GM18867 (cell line): ENCODE data around the gene PASD1.
"Not testable (repeated sequence)": the region's sequence is repeated elsewhere in the genome, so short reads cannot be mapped to it uniquely, and the experiment has no call there.

Source experiments
- ATAC-seq: cut with Tn5 transposase; IDR thresholded peaks from one replicate; pipeline ENCODE4 v1.9.1; 2021; ENCODE audit warnings: mild to moderate bottlenecking, moderate library complexity; ENCODE audit not compliant: unreplicated experiment

Gene PASD1

DNA sequence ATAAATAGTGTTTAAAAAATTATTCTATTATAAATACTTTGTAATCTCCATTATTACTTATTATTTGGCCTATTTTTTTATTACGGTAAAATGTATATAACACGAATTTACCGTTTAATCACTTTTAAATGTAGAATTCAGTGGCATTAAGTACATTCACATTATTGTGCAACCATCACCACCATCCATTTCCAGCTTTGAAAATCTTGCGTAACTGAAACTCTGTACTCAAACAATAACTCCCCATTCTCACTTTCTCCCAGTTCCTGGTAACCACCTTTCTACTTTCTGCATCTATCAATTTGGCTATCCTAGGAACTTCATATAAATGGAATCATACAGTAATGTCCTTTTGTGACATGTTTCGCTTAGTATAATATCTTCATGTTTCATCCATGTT, 45.7 kb downstream of the PASD1 start:
- no peak for ATAC-seq

GRCh38 chrX:151621422-151621821, 57.9 kb downstream of the PASD1 start:
- no peak for ATAC-seq

DNA sequence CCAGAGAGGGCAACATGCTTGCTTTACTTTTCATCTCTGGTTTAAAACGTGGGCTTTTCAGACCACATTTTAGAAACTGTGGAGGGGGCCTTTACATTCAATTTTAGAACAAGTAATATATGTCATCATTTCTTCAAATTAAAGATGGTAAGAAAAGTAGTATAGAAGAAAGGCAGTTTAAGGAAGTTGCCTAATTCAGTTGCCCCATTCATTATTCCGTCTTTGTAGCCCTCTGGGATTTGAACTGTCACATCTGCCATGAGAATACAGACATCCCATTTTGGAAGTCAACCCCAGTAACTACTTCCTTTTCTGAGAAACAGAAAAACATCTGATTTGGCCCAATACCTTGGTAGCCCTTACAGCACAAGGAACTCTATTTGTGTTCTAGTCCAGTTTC, 61.2 kb downstream of the PASD1 start:
- ATAC-seq = no peak

DNA sequence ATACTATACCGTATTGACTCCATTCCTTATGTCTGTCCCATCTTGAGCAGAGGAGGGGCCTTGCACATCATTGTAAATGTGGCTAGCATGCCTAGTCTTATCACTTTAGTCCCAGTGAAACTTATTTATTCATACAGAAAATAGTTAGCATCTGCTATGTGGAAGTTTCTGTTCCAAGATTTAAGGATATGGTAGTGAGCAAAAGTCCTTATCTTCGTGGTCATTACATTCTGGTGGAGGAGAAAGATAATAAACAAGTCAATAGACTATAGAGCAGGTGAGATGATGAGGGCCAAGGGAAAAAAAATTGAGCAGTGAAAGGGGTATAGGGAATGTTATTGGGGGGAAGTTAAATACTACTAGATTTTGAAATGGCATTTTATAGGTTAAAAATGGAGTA, 68.3 kb downstream of the PASD1 start:
- ATAC-seq = no peak

- no peak for ATAC-seq
Measured at GRCh38 chrX:151633157-151633556, 69.7 kb downstream of the PASD1 start.

GRCh38 chrX:151634937-151635336, 71.5 kb downstream of the PASD1 start:
- no peak for ATAC-seq

DNA sequence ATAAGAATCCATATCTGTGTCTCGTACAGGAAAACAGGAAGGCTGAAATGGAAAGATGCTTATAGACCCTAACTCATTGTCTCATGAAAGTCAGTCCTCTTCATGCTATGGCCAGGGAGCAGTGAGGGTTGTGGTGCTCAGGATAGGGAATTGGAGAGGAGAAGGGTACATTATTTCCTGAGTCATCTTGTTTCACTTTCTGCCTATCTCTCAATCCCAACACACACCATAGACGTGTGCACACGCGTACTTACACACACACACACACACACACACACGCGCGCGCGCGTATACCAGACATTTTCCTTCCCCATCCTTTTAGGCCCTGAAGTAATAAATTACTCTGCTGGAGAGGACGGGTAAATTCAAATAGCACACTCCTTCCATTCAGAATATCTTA, 78.1 kb downstream of the PASD1 start:
- ATAC-seq = no peak

- ATAC-seq = no peak
Measured at GRCh38 chrX:151675121-151675746, 111.8 kb downstream of the PASD1 start.

DNA sequence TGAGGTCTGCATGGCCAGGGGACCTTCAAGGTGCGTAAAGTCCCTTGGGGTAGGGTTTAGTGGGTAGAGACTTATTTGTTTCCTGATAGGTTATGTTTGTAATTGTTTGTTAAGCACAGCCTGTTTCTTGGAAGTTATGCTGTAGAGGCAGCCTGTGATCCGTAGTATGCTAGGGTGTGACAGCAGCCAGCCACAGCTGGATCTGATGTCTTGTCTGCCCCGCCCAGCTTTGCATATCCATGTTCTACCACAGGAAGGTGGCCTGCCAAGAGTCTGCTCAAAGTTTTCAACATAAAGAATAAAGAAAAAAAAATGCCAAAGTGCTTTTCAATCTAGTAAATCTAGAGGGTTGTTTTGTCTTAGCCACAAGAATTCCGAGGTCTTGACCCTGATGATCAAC, 112.7 kb downstream of the PASD1 start:
- no peak for ATAC-seq

GRCh38 chrX:151679798-151680402, 116.4 kb downstream of the PASD1 start:
- ATAC-seq = no peak

- ATAC-seq = peak; percentile 97
Measured at GRCh38 chrX:151680805-151681204, 117.3 kb downstream of the PASD1 start.

- ATAC-seq = no peak
Measured at GRCh38 chrX:151687635-151688034, 124.2 kb downstream of the PASD1 start.

DNA sequence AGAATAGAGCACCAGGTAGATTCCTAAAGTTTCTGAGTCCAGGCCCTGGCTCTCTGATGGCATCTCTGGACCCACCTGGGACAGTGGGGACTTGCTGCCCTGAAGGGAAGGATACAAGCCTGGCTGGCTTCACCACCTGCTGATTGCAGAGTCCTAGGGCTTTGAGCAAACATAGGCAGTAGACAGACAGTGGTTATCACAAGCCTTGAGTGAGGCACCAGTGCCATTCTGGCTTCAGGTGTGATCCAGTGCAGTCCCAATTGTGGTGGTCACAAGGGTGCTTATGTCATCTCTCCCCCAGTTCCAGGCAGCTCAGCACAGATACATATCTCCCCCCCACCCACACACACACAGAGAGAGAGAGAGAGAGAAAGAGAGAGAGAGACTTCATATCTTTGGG, 125.2 kb downstream of the PASD1 start:
- ATAC-seq = no peak

GRCh38 chrX:151692825-151693224, 129.3 kb downstream of the PASD1 start:
- ATAC-seq = no peak

DNA sequence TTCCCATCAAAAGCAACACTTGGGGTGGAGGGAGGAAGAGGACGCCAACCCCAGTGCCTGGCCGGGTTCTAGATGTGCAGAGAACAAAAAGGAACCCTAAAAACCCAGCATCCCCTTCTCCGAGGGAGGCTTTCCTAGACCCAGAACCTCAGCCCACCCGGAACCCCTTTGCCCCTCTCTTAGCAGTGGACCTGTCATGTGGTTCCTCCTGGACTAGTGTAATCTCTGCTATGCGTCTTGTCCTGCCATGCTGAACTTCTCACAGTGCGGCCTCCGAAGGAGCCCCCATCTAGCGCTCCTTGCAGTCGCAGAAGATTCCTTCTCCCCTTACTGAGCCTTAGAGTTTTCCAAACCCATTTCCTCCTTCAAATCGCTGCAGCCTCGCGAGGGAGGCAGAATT, 130.6 kb downstream of the PASD1 start:
- ATAC-seq = no peak

- no peak for ATAC-seq
Measured at GRCh38 chrX:151694661-151695582, 131.4 kb downstream of the PASD1 start, which contains the start of gene PRRG3. Gene PRRG3, plus strand, starts transcription at chrX:151695458. Its CDS starts 3,357 bp downstream, at chrX:151698815.

GRCh38 chrX:151695583-151696340, 132.3 kb downstream of the PASD1 start:
- no peak for ATAC-seq

DNA sequence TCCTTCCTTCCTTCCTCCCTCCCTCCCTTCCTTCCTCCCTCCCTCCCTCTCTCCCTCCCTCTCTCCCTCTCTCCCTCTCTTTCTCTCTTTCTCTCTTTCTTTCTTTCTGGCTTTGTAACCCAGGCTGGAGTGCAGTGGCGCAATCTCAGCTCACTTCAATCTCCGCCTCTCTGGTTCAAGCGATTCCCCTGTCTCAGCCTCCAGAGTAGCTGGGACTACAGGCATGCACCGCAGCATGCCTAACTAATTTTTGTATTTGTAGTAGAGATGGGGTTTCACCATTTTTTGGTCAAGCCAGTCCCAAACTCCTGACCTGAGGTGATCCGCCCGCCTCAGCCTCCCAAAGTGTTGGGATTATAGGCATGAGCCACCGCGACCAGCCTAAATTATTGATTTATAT, 133.6 kb downstream of the PASD1 start:
- not testable (repeated sequence) for ATAC-seq

DNA sequence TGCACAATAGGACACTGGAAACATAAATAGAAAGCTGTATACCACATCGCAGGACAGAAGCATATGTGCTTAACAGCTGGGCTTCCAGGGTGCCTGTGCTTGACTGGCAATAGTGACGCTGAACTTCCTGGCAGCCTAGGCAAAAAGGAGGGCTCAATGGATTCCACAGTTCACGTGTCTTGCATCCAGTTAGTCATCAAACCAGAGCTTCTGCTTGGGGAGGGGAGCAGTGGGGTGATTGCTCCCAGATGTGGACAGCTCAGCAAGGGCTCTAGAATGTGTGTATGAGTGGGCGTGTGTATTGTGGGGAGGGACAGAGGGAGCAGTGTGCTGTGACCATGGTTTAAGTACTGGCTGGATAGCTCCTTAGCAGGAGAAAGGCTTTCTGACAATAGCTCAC, 134.0 kb downstream of the PASD1 start:
- ATAC-seq = no peak

GRCh38 chrX:151698485-151698884, 135.0 kb downstream of the PASD1 start:
- no peak for ATAC-seq

GRCh38 chrX:151699746-151700145, 136.3 kb downstream of the PASD1 start:
- ATAC-seq = no peak
